Skin epidermis (tissue), 12 donors: ENCODE data around the gene TAX1BP1.
A peak's percentile ranks its signal among the peaks of the same experiment; 100 is the strongest.
"Not testable (repeated sequence)": the region's sequence is repeated elsewhere in the genome, so short reads cannot be mapped to it uniquely, and the experiment has no call there.

Experiments used
- H3K27ac ChIP-seq, 21 experiments: fragments of 200-600 bp; sonication (generic) in 11 of 21; one replicate each; pipeline ENCODE4 v1.5.0; 2020; ENCODE audit warnings: mild to moderate bottlenecking in 3 of 21, inconsistent platforms in 2 of 21, moderate library complexity in 2 of 21
- H3K4me3 ChIP-seq, 7 experiments: fragments of 200-600 bp; sonication (generic) in 2 of 7; one replicate each; pipeline ENCODE4 v1.5.0; 2020; ENCODE audit warnings: inconsistent platforms in 2 of 7, mild to moderate bottlenecking in 2 of 7, moderate library complexity in 1 of 7

The TAX1BP1 gene

DNA sequence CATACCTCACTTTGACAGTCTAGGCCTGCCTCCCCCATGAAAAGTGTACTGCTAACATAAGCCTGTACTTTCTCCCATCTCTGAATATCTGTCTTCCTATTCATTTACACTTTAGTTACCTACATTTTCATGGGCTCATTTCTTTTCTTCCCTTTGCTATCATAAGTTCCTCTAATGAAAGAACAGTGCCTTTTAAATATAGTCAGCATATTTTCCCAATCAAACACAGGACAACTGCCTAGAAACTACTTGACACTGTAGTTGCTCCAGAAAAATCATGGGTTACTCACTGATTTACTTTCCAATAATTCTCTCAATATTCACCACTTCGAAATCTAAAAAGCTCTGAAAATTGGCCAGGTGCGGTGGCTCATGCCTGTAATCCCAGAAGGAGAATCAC is 2.8 kb upstream of the TAX1BP1 start:
- Histone ChIP-seq H3K4me3 (no peak overlapping the region), H3K27ac (no peak overlapping the region)

DNA sequence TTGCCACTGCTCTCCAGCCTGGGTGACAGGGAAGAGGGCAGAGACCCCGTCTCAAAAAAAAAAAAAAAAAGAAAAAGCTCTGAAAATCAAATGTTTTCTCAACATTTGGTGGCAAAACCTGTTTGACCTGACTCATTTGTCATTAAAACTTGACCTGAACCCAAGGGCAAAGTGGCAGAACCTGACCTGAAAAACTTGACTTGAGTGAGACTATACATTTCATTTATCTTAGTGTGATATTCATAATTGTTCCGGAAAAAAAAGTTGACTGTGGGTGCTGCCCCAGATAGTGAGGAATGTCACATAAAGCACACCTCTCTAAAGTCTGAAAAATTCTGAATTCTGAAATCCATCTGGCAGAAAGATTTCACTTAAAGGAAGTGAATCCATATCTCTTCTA is 2.3 kb upstream of the TAX1BP1 start:
- H3K27ac ChIP-seq, result no peak overlapping the region
- H3K4me3 ChIP-seq, result no peak overlapping the region

- Histone ChIP-seq H3K27ac (peak overlapping the region in 20 of 21 experiments; percentile 66 to 99 (median 96)), H3K4me3 (peak overlapping the region; percentile 61 to 100 (median 91))
Measured at GRCh38 chr7:27739301-27739908, 557 bp upstream of the TAX1BP1 start.

DNA sequence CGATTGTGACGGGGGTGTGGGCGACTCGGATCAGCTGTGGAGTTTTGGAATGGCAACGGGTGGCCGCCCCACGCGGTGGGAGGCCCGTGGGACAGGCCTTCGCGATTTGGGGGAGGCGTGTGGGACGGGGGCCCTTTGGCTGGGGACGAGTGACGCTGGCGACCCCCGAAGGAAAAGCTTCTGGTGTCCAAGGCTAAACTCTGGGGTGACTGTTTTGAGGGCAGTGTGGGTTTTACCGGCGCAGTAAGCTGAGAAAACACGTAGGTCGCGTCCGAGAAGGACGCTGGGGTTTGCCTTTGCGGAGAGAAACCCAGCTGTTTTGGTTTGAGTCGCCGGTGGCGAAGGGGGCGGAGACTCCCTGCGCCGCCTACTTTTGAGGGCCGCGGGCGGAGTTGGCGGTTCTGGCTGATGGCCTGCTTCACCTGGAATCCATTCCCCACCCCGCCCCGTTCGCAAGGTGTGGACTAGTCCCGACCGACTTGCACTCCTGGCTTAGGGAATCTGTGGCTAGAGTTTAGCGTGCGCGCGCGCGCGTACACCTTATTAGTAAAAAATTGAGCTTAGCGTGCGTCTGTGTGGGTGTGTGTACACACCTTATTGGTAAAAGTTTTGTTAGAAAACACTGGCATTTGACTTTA is 606 bp downstream of the TAX1BP1 start:
- peak overlapping the region; percentile 87 to 99 (median 96) for H3K27ac ChIP-seq

GRCh38 chr7:27742091-27742710 is 2.2 kb downstream of the TAX1BP1 start:
- H3K4me3 ChIP-seq, H3K27ac ChIP-seq: not testable (repeated sequence)

More for the DNA sequence above, 606 bp downstream of the TAX1BP1 start:
- H3K4me3 ChIP-seq, result peak overlapping the region; percentile 61 to 100 (median 91)

DNA sequence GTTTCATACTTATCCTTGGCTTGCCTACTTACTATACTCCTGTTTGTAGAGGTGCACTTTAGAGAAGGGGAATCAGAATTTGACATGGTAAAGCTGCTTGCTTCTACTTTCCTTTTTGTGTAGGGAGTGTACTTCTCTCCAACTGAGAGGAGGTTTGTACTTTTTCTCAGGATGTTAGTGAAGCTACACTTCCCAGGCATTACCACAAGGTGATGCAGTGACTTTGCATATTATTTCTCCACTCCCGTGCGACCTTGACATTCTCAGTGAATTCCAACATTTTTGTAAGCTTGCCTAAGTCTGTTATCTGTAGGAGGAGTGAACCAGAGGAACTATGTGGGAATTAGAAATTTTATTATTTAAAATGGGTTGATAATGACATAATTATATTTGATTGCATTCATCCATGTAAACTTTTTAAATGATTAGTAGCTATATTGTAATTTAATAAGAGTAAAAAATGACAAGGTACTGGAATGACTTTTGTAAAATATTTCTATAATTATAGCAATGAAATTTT is 5.2 kb downstream of the TAX1BP1 start:
- Histone ChIP-seq H3K27ac (no peak overlapping the region), H3K4me3 (no peak overlapping the region)

GRCh38 chr7:27746486-27746885 is 6.5 kb downstream of the TAX1BP1 start:
- H3K4me3 ChIP-seq, result no peak overlapping the region
- no peak overlapping the region for H3K27ac ChIP-seq

- H3K4me3 ChIP-seq, result no peak overlapping the region
- H3K27ac ChIP-seq, result no peak overlapping the region
Measured at GRCh38 chr7:27746978-27747377, 7.0 kb downstream of the TAX1BP1 start.

DNA sequence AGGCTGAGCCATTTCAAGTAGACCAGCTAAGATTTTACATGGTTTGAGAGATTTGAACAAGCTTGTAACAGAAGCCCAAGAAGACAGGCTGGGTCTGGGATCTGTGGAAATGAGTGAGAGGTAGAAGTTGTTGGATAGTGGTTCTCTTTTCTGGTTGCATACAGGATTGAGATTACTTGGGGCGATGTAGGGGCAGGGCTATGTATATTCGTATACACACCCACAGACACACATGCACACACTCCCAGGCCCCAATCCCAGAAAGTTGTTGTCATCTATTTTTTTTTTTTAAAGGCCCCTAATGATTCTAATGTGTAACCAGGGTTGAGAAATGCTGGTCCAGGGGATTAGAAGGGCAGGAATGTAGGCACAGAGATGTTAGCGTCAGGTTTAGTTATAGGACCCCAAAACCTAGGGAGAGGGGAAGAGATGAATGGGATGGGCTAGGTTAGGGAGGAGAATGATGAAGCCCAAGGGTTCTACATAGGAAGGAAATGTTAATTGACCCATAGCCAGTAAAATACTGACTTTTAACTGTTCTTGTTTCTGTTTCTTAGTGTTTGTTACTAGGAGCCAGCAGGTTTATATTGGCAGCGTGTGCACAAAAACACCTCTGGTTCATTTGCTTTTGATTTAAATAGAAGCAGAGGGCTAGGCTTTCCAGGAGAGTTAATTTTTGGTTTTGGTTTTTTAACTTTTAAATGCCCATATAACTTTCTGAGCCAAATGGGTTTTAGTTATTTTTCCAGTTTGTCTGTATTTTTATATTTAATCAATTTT is 7.8 kb downstream of the TAX1BP1 start:
- Histone ChIP-seq H3K4me3 (no peak overlapping the region), H3K27ac (peak overlapping the region in 1 of 21 experiments; percentile 28)

- no peak overlapping the region for H3K27ac ChIP-seq
- H3K4me3 ChIP-seq, result no peak overlapping the region
Measured at GRCh38 chr7:27750316-27750715, 10.4 kb downstream of the TAX1BP1 start.

DNA sequence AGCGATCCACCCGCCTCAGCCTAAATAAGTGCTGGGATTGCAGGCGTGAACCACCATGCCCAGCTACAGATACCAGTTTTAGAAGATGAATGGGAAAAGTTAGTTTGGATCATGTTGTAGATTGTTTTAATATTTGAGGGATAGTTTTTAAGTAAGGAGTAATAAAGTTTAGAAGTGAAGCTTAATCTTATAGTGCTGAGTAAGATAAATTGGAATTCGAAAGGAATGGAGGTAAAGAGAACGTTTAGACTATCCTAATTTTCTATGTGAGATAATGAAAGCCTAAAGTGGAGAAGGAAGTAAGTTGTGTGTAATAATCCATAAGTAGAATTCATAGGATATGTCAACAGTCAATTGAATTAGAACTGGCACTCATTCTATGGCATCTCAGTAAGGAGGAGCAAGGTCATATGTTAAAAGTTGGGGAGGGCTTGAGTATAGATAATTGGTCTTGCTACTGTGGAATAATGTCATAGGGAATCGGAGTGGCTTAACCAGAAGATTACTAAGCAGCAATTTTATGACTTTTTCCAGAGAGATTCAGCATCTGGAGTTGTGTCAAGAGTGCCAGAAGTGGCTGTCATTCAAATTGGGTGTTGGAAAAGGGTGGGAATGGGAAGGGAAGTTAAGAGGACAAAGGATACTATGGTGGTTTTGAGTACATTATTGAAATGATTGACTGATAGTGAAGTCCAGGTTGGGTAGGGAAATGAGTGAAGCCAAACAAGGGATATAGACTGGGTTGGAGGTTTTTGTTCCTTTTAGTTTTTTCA is 12.1 kb downstream of the TAX1BP1 start:
- Histone ChIP-seq H3K27ac (no peak overlapping the region), H3K4me3 (no peak overlapping the region)

DNA sequence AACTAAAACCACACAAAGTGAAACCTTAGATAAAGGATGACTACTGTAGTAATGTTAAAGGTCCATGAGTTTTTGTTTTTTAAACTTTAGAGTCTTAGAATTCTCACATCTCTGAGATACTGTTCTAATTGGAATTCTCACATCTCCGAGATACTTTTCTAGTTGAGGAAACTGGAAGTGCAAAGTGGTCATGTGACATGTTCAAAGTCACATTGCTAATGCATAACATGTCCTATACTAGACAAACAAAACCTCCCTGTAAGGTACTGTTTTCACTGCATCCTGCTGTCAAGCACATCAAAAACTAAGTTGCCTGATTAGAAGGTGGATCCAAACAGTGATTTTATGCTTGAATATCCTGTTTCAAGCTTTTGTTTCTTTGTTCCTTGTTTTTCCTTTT is 13.9 kb downstream of the TAX1BP1 start:
- no peak overlapping the region for H3K27ac ChIP-seq

GRCh38 chr7:27756298-27756697 is 16.3 kb downstream of the TAX1BP1 start:
- Histone ChIP-seq H3K4me3 (no peak overlapping the region), H3K27ac (no peak overlapping the region)

More for the DNA sequence above, 13.9 kb downstream of the TAX1BP1 start:
- no peak overlapping the region for H3K4me3 ChIP-seq

DNA sequence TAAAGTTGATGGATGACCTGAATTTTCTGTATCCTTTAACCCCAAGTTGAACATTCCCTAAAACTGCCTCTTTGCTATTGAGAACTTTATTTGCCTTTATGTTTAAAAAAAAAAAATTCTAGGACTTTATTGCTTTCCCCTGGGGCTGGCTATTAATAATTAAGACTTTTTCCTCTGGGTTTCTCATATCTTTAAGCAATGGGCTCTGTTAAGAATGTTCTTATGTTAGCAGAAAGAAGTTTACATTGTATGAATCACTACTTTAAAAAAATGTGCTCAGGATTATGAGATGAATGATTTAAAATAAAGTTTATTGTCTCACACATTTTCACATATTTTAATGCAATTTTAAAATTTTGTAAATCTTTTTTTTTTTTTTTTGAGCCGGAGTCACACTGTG is 19.5 kb downstream of the TAX1BP1 start:
- Histone ChIP-seq H3K4me3 (no peak overlapping the region), H3K27ac (no peak overlapping the region)

GRCh38 chr7:27762062-27762461 is 22.1 kb downstream of the TAX1BP1 start:
- Histone ChIP-seq H3K4me3 (no peak overlapping the region), H3K27ac (no peak overlapping the region)

- Histone ChIP-seq H3K4me3 (no peak overlapping the region), H3K27ac (no peak overlapping the region)
Measured at GRCh38 chr7:27763983-27764508, 24.1 kb downstream of the TAX1BP1 start.

GRCh38 chr7:27765841-27766240 is 25.9 kb downstream of the TAX1BP1 start:
- H3K27ac ChIP-seq, result no peak overlapping the region
- no peak overlapping the region for H3K4me3 ChIP-seq

DNA sequence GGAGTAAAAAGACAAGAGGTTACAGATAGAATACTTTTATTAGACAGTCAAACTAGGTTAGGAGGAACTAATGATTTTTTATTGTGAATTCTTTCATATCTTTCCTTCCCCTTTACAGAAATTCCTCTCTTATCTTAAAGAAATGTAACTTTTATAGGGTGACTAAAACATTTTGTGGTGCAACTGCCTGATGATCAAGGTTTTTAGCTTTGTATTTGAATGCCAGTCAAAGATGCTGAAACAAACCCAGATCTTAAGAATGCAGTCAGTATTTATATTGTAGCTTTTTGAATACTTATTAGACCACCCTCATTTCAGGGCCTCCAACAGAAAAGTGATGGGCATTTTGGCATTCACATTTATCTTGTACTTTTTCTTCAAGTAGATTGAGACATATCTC is 27.4 kb downstream of the TAX1BP1 start:
- Histone ChIP-seq H3K27ac (no peak overlapping the region), H3K4me3 (no peak overlapping the region)

GRCh38 chr7:27771111-27771510 is 31.1 kb downstream of the TAX1BP1 start:
- H3K27ac ChIP-seq, result no peak overlapping the region

More at GRCh38 chr7:27771111-27771510, 31.1 kb downstream of the TAX1BP1 start:
- no peak overlapping the region for H3K4me3 ChIP-seq
